WTC11 (cell line): ENCODE data around the gene SLC22A4.

Source experiments
- AFF4 ChIP-seq: sonication (generic); formaldehyde crosslinking; IDR thresholded peaks from 2 replicates; pipeline ENCODE4 v1.8.1; 2023; ENCODE audit warnings: mild to moderate bottlenecking, missing genetic modification reagents, borderline replicate concordance
- ATF3 ChIP-seq: sonication (generic); formaldehyde crosslinking; conservative IDR thresholded peaks from 2 replicates; pipeline ENCODE4 v1.8.1; 2022; ENCODE audit warnings: mild to moderate bottlenecking, missing genetic modification reagents
- CBFB ChIP-seq: sonication (generic); formaldehyde crosslinking; IDR thresholded peaks from 2 replicates; pipeline ENCODE4 v1.8.1; 2022; ENCODE audit warnings: mild to moderate bottlenecking, low read depth, missing genetic modification reagents
- CREB1 ChIP-seq: sonication (generic); formaldehyde crosslinking; IDR thresholded peaks from 2 replicates; pipeline ENCODE4 v1.8.0; 2023; ENCODE audit warnings: mild to moderate bottlenecking, missing genetic modification reagents
- CTCF ChIP-seq: fragments of 200-600 bp; IDR thresholded peaks from 2 replicates; pipeline ENCODE4 v1.8.0; 2022; ENCODE audit warnings: antibody characterized with exemption
- HMGXB4 ChIP-seq: sonication (generic); formaldehyde crosslinking; IDR thresholded peaks from 2 replicates; pipeline ENCODE4 v1.8.1; 2023; ENCODE audit warnings: mild to moderate bottlenecking, moderate library complexity, missing genetic modification reagents
- KAT7 ChIP-seq: sonication (generic); formaldehyde crosslinking; IDR thresholded peaks from 2 replicates; pipeline ENCODE4 v1.8.1; 2023; ENCODE audit warnings: missing genetic modification reagents, mild to moderate bottlenecking, borderline replicate concordance
- NFATC4 ChIP-seq: fragments of 250-450 bp; sonication (Bioruptor Pico); IDR thresholded peaks from 2 replicates; pipeline ENCODE4 v1.9.0; 2021; ENCODE audit warnings: mild to moderate bottlenecking
- NR1H2 ChIP-seq: sonication (generic); formaldehyde crosslinking; IDR thresholded peaks from 2 replicates; pipeline ENCODE4 v1.9.0; 2021; ENCODE audit warnings: mild to moderate bottlenecking, moderate library complexity, missing genetic modification reagents
- TCF7 ChIP-seq: sonication (generic); formaldehyde crosslinking; IDR thresholded peaks from 2 replicates; pipeline ENCODE4 v1.8.0; 2022; ENCODE audit warnings: mild to moderate bottlenecking, low read depth, missing genetic modification reagents, moderate library complexity
- USF2 ChIP-seq: sonication (generic); formaldehyde crosslinking; IDR thresholded peaks from 2 replicates; pipeline ENCODE4 v1.8.1; 2023; ENCODE audit warnings: mild to moderate bottlenecking, missing genetic modification reagents, moderate library complexity
- ZNF232 ChIP-seq: sonication (generic); formaldehyde crosslinking; IDR thresholded peaks from 2 replicates; pipeline ENCODE4 v1.8.0; 2022; ENCODE audit warnings: mild to moderate bottlenecking, missing genetic modification reagents

GRCh38 chr5:132291026-132291425, 3.2 kb upstream of the SLC22A4 start:
- no peak for TF ChIP-seq ATF3 (CRISPR knock-in tag)
- no peak for TF ChIP-seq CTCF
- TF ChIP-seq AFF4 (CRISPR knock-in tag): no peak
- no peak for TF ChIP-seq HMGXB4 (CRISPR knock-in tag)
- TF ChIP-seq CREB1 (CRISPR knock-in tag): no peak
- no peak for TF ChIP-seq NR1H2 (CRISPR knock-in tag)
- no peak for TF ChIP-seq ZNF232 (CRISPR knock-in tag)
- no peak for TF ChIP-seq USF2 (CRISPR knock-in tag)
- no peak for TF ChIP-seq CBFB (CRISPR knock-in tag)
- no peak for TF ChIP-seq NFATC4 (CRISPR knock-in tag)
- no peak for TF ChIP-seq KAT7 (CRISPR knock-in tag)
- no peak for TF ChIP-seq TCF7 (CRISPR knock-in tag)
